Esophagus muscularis mucosa (tissue), 4 donors: Measurements from ENCODE around the gene AP3B2. TPM values are rescaled to one million over a fixed set of nuclear protein-coding genes. Genes with fewer than 3 reads are reported as not detected.

Experiments
- DNase-seq: peaks from one replicate; pipeline ENCODE4 v3.0.0-alpha.2; 2017; ENCODE audit errors: extremely low spot score
- H3K27ac ChIP-seq, 4 donors: fragments of 200-600 bp; sonication (generic); replicated peaks in 1 of 4; 1 replicate in 3 of 4; 2 replicates in 1 of 4; pipeline ENCODE4 v1.5.1; 2016 to 2019; ENCODE audit warnings: mild to moderate bottlenecking in 1 of 4
- H3K27me3 ChIP-seq, 4 donors: fragments of 200-600 bp; sonication (generic); one replicate each; pipeline versions ENCODE4 v1.5.1 to v1.6.0; 2016 to 2019
- H3K36me3 ChIP-seq, 4 donors: fragments of 200-600 bp; sonication (generic); one replicate each; pipeline ENCODE4 v1.5.1; 2016 to 2019
- H3K4me1 ChIP-seq, 4 donors: fragments of 200-600 bp; sonication (generic); one replicate each; pipeline ENCODE4 v1.5.1; 2016 to 2019
- H3K4me3 ChIP-seq, 4 donors: fragments of 200-600 bp; sonication (generic); 1 replicate in 2 of 4; 2 replicates in 2 of 4; pipeline ENCODE4 v1.5.1; 2016 to 2019; ENCODE audit warnings: mild to moderate bottlenecking in 4 of 4, moderate library complexity in 1 of 4
- H3K9me3 ChIP-seq, 4 donors: fragments of 200-600 bp; sonication (generic); 1 replicate in 3 of 4; 2 replicates in 1 of 4; pipeline ENCODE4 v1.5.1; 2016 to 2019
- EP300 ChIP-seq: sonication (generic); formaldehyde crosslinking; IDR thresholded peaks from one replicate; pipeline ENCODE4 v1.6.1; 2017; ENCODE audit warnings: antibody characterized with exemption
- POLR2A ChIP-seq: fragments of 450-650 bp; IDR thresholded peaks from one replicate; pipeline ENCODE4 v1.6.1; 2017; ENCODE audit warnings: antibody characterized with exemption, moderate library complexity, mild to moderate bottlenecking, low read depth
- POLR2AphosphoS5 ChIP-seq, 2 donors: sonication (generic); formaldehyde crosslinking; IDR thresholded peaks; one replicate each; pipeline ENCODE4 v1.6.1; 2017; ENCODE audit warnings: antibody characterized with exemption in 2 of 2
- whole genome bisulfite sequencing: methylation state at CpG from one replicate; pipeline ENCODE4 v1.1.5; 2018; 5-methylcytosine and 5-hydroxymethylcytosine counted together
- intact Hi-C: fragments of 100-400 bp; cut with DNase I; formaldehyde crosslinking; loops from one replicate; pipeline ENCODE4 v1.15.1; 2023
- total RNA-seq, 4 donors: library from RNA; depleted of rRNA; stranded (reverse); fragments of >200 nt; gene quantifications; one replicate each; pipeline versions ENCODE4 v1.1.0 to v1.2.1, GENCODE V29; 2016
- TF ChIP-seq, protein P1 (sequence below), 3 experiments: fragments of 200-600 bp in 2 of 3; fragments of 450-650 bp in 1 of 3; sonication (generic) in 2 of 3; IDR thresholded peaks; one replicate each; pipeline ENCODE4 v1.5.1; 2017 to 2019; ENCODE audit warnings: antibody characterized with exemption in 3 of 3, mild to moderate bottlenecking in 2 of 3, moderate library complexity in 1 of 3

AP3B2 gene, protein sequence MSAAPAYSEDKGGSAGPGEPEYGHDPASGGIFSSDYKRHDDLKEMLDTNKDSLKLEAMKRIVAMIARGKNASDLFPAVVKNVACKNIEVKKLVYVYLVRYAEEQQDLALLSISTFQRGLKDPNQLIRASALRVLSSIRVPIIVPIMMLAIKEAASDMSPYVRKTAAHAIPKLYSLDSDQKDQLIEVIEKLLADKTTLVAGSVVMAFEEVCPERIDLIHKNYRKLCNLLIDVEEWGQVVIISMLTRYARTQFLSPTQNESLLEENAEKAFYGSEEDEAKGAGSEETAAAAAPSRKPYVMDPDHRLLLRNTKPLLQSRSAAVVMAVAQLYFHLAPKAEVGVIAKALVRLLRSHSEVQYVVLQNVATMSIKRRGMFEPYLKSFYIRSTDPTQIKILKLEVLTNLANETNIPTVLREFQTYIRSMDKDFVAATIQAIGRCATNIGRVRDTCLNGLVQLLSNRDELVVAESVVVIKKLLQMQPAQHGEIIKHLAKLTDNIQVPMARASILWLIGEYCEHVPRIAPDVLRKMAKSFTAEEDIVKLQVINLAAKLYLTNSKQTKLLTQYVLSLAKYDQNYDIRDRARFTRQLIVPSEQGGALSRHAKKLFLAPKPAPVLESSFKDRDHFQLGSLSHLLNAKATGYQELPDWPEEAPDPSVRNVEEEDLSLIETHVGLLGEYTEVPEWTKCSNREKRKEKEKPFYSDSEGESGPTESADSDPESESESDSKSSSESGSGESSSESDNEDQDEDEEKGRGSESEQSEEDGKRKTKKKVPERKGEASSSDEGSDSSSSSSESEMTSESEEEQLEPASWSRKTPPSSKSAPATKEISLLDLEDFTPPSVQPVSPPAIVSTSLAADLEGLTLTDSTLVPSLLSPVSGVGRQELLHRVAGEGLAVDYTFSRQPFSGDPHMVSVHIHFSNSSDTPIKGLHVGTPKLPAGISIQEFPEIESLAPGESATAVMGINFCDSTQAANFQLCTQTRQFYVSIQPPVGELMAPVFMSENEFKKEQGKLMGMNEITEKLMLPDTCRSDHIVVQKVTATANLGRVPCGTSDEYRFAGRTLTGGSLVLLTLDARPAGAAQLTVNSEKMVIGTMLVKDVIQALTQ
- total RNA-seq, result 1 to 10 TPM; 1.2 to 2.1 (median 1.7) TPM

DNA sequence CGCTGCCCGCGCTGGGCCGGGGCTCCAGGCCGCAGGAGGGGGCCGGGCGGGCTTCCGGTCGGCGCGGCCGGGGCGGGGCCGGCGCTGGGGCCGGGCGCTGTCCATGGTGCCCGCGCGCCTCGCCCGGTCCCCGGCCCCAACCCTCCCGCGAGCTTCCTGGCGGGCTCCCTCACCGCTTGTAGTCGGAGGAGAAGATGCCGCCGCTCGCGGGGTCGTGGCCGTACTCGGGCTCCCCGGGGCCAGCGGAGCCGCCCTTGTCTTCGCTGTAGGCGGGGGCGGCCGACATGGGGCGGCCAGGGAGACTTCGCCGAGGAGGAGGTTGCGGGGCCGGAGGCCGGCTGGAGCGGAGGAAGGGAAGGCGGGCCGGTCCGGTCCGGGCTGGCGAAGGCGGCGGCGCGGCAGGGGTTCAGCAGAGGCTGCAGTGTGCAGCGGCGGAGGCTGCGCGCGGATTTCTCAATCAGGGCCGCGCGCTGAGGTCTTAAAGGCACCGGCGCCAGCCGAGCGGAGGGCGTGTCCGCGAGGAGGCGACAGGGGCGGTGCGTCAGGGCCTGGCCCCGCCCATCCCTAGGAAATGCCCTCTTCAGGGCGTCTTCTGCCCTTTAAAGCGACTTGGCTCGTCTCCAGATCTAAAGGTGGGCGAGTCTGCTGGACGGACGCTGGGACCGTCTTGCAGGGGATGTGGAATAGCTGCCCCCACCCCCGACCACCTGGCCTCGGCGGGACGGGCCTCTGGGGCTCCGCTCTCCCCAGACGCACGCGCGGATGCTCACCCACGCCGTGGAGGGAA is at the start of gene AP3B2:
TSS of gene AP3B2 (minus strand) at position 455 of the 787 bp plus-strand sequence. CDS start at position 286, 169 bp downstream.
- 0% methylated on average over 8 of the region's 95 CpGs for WGBS
- TF ChIP-seq POLR2AphosphoS5 (IDR thresholded peaks at IDR 0.05) (peak in 1 of 2 donors; percentile 60), POLR2A (no peak)
- peaks cover 12 to 21% (median 20%) of the 10 kb centered on the region in 4 donors for H3K4me1 ChIP-seq
- H3K4me3 ChIP-seq, result peak within 1 kb of the TSS; percentile 66 to 89 (median 74)
- peak within 1 kb of the TSS; percentile 38 to 79 (median 62) for H3K27ac ChIP-seq
- intact Hi-C loops, result no loop called here
- peaks cover 0 to 12% (median 0%) of the 10 kb centered on the region in 4 donors for H3K27me3 ChIP-seq
- no peaks in the 10 kb centered on the region for H3K9me3 ChIP-seq
- H3K36me3 ChIP-seq, result no peaks in the 10 kb centered on the region
- DNase-seq, result no peak

DNA sequence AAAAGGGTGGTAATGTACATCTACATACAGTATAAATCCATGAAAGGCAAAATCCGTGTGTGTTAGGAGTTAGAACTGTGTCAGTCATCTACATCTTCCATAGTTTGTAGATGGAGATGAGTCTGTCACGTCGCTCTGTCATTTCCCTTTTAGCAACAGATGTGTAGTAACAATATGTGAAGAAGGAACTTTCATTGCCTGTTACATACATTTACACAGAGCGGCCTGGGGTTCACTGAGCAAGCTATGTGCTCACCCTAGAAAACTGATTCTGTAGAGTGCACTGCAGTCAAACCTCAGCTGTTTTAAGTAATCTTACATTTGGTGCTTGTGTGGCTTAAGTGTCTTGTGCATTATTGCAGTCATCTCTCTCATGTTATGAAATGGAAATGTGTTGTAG is 41.6 kb upstream of the AP3B2 start:
- peak overlapping the region; percentile 70 to 93 (median 82) for H3K4me3 ChIP-seq
- H3K9me3 ChIP-seq, result no peaks in the 10 kb centered on the region
- H3K27ac ChIP-seq, result peak overlapping the region in 1 of 4 donors; percentile 90
- peaks cover 17 to 44% (median 24%) of the 10 kb centered on the region in 4 donors for H3K4me1 ChIP-seq
- H3K36me3 ChIP-seq, result peaks cover 17 to 37% (median 24%) of the 10 kb centered on the region in 4 donors
- 52% methylated on average over 4 of the region's 4 CpGs for WGBS
- TF ChIP-seq POLR2AphosphoS5 (IDR thresholded peaks at IDR 0.05) (no peak), POLR2A (no peak), EP300 (no peak)
- TF ChIP-seq, protein P1, sequence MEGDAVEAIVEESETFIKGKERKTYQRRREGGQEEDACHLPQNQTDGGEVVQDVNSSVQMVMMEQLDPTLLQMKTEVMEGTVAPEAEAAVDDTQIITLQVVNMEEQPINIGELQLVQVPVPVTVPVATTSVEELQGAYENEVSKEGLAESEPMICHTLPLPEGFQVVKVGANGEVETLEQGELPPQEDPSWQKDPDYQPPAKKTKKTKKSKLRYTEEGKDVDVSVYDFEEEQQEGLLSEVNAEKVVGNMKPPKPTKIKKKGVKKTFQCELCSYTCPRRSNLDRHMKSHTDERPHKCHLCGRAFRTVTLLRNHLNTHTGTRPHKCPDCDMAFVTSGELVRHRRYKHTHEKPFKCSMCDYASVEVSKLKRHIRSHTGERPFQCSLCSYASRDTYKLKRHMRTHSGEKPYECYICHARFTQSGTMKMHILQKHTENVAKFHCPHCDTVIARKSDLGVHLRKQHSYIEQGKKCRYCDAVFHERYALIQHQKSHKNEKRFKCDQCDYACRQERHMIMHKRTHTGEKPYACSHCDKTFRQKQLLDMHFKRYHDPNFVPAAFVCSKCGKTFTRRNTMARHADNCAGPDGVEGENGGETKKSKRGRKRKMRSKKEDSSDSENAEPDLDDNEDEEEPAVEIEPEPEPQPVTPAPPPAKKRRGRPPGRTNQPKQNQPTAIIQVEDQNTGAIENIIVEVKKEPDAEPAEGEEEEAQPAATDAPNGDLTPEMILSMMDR (IDR thresholded peaks at IDR 0.05), result no peak
- no peaks in the 10 kb centered on the region for H3K27me3 ChIP-seq
- intact Hi-C loops, result loop anchor here (2.0 to 5.0 kb wide), 2 partner anchors 57 to 104 kb away; partner anchors contain the start of genes CPEB1 and WHAMM
- DNase-seq, result no peak

GRCh38 chr15:82750831-82751180 is 41.1 kb upstream of the AP3B2 start:
- Histone ChIP-seq H3K27me3 (no peaks in the 10 kb centered on the region), H3K36me3 (peaks cover 12 to 32% (median 19%) of the 10 kb centered on the region in 4 donors), H3K4me1 (peaks cover 17 to 44% (median 24%) of the 10 kb centered on the region in 4 donors), H3K4me3 (peak overlapping the region; percentile 70 to 93 (median 82)), H3K9me3 (no peaks in the 10 kb centered on the region), H3K27ac (peak overlapping the region; percentile 87 to 90 (median 89))
- intact Hi-C loops, result loop anchor here (2.0 to 5.0 kb wide), 2 partner anchors 58 to 104 kb away; partner anchors contain the start of genes CPEB1 and WHAMM
- no peak for DNase-seq
- TF ChIP-seq, protein P1 (IDR thresholded peaks at IDR 0.05), result no peak
- TF ChIP-seq POLR2AphosphoS5 (IDR thresholded peaks at IDR 0.05) (no peak), EP300 (no peak), POLR2A (no peak)
- WGBS, result 3% methylated on average over 8 of the region's 8 CpGs

DNA sequence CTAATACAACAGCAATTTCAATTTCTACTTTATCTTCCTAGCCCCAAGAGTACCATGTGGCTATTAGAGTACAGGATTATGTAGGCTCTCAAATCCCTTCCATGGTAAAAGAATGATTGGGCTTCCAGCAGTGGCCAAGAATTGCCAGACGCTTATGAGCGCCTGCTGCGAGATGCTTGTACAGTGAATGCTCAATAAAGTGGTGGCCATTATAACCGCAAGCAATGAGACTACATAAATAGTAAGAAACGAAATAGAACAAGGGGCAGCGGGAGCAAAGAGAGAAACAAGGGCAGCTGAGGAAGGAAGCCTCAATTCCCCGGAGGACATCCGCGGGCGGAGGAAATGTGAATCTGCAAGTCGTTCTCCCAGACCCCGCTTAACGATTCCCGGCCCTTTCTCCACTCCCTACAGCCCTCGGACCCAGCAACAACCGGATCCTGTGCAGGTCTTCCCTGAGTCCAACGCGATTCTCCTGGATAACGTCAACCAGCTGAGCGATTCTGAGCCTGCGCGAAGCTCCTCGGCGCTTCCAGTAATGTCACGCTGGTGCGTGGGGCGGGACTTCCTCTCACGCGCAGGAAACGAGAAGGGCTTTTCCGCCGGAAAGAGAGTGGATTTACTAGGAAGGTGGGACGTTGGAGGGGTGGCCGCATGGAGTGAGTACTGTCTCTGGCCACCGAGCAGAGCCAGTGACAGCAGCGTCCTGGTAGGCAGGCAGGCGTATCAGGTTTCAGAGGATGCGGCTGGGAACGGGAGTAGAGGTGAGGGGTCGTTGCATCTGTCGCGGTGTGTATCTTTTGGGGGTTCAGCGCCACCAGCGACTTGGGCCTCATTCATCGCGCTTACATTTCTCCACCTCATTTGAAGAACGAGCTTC is 40.5 kb upstream of the AP3B2 start:
- H3K36me3 ChIP-seq, result peaks cover 6 to 26% (median 12%) of the 10 kb centered on the region in 4 donors
- DNase-seq, result peak; percentile 96
- intact Hi-C loops, result loop anchor here (2.0 to 5.0 kb wide), 3 partner anchors 59 to 208 kb away; partner anchors contain the start of genes CPEB1, RPS17 and WHAMM
- H3K27me3 ChIP-seq, result no peaks in the 10 kb centered on the region
- WGBS, result 0% methylated on average over 47 of the region's 47 CpGs
- no peaks in the 10 kb centered on the region for H3K9me3 ChIP-seq
- H3K4me3 ChIP-seq, result peak overlapping the region; percentile 70 to 93 (median 82)
- peak overlapping the region; percentile 87 to 90 (median 89) for H3K27ac ChIP-seq
- TF ChIP-seq POLR2AphosphoS5 (IDR thresholded peaks at IDR 0.05) (peak; percentile 94 to 99), EP300 (no peak), POLR2A (peak; percentile 56)
- TF ChIP-seq, protein P1 (IDR thresholded peaks at IDR 0.05), result peak in 1 of 3 experiments; percentile 8
- peaks cover 17 to 44% (median 24%) of the 10 kb centered on the region in 4 donors for H3K4me1 ChIP-seq
